Duodenal mucosa (tissue), 2 donors: Measurements from ENCODE around the gene IMPDH2.
A peak's percentile ranks its signal among the peaks of the same experiment; 100 is the strongest.

Source experiments
- H3K27ac ChIP-seq: one replicate; pipeline ENCODE4 v1.7.0; 2013; ENCODE audit warnings: low read depth, low read length
- H3K27me3 ChIP-seq, 2 donors: one replicate each; pipeline ENCODE4 v1.7.0; 2013; ENCODE audit warnings: low read length in 2 of 2, control low read depth in 1 of 2; ENCODE audit not compliant: insufficient read depth in 2 of 2, control insufficient read depth in 1 of 2
- H3K36me3 ChIP-seq, 2 donors: one replicate each; pipeline ENCODE4 v1.7.0; 2013; ENCODE audit warnings: low read length in 2 of 2, control low read depth in 1 of 2; ENCODE audit not compliant: insufficient read depth in 2 of 2, control insufficient read depth in 1 of 2
- H3K4me1 ChIP-seq, 2 donors: one replicate each; pipeline ENCODE4 v1.7.0; 2013; ENCODE audit warnings: low read length in 2 of 2, control low read depth in 1 of 2; ENCODE audit not compliant: insufficient read depth in 2 of 2, control insufficient read depth in 1 of 2
- H3K4me3 ChIP-seq, 2 donors: one replicate each; pipeline ENCODE4 v1.7.0; 2013; ENCODE audit warnings: low read length in 2 of 2, low read depth in 1 of 2
- H3K9ac ChIP-seq, 2 donors: one replicate each; pipeline ENCODE4 v1.7.0; 2013; ENCODE audit warnings: low read length in 2 of 2, low read depth in 1 of 2
- H3K9me3 ChIP-seq, 2 donors: one replicate each; pipeline ENCODE4 v1.7.0; 2013; ENCODE audit warnings: low read length in 2 of 2, control low read depth in 1 of 2; ENCODE audit not compliant: control insufficient read depth in 1 of 2

The IMPDH2 gene

GRCh38 chr3:49028673-49029562 is at the start of gene IMPDH2:
Gene IMPDH2 (minus strand): TSS chr3:49029398. CDS start chr3:49029350, 48 bp downstream.
- peak within 1 kb of the TSS; percentile 64 to 90 for H3K4me3 ChIP-seq
- H3K4me1 ChIP-seq: peaks cover 20 to 32% of the 10 kb centered on the region in 2 donors
- peak within 1 kb of the TSS; percentile 75 to 98 for H3K9ac ChIP-seq
- H3K27ac ChIP-seq: peak within 1 kb of the TSS; percentile 80
- no peaks in the 10 kb centered on the region for H3K9me3 ChIP-seq
- peaks cover 50 to 68% of the 10 kb centered on the region in 2 donors for H3K36me3 ChIP-seq
- no peaks in the 10 kb centered on the region for H3K27me3 ChIP-seq

GRCh38 chr3:49076646-49077045 is 47.4 kb upstream of the IMPDH2 start:
- no peaks in the 10 kb centered on the region for H3K4me1 ChIP-seq
- no peak overlapping the region for H3K27ac ChIP-seq
- no peak overlapping the region for H3K9ac ChIP-seq
- H3K9me3 ChIP-seq: no peaks in the 10 kb centered on the region
- H3K27me3 ChIP-seq: no peaks in the 10 kb centered on the region
- H3K36me3 ChIP-seq: peaks cover 25 to 61% of the 10 kb centered on the region in 2 donors
- H3K4me3 ChIP-seq: no peak overlapping the region

DNA sequence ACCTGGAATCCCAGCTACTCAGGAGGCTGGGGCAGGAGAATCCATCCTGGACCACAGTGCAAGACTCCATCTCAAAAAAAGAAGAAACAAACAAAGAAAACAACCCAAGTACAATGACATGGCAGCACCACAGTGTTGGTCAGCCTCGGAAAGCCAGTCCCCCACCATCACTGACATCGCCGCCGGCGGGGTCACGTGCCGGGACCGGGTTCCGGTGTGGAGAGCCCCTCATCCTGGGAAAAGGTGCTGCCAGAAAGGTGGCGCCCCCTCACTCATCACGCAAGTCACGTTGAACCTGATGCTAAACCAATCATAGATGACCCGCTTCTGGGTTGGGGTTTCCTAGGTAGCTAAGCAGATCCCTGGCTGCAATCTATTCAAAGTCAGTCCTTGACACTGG is 46.9 kb upstream of the IMPDH2 start:
- H3K4me1 ChIP-seq: no peaks in the 10 kb centered on the region
- no peak overlapping the region for H3K27ac ChIP-seq
- no peaks in the 10 kb centered on the region for H3K9me3 ChIP-seq
- peaks cover 28 to 66% of the 10 kb centered on the region in 2 donors for H3K36me3 ChIP-seq
- no peak overlapping the region for H3K4me3 ChIP-seq
- no peak overlapping the region for H3K9ac ChIP-seq
- no peaks in the 10 kb centered on the region for H3K27me3 ChIP-seq

DNA sequence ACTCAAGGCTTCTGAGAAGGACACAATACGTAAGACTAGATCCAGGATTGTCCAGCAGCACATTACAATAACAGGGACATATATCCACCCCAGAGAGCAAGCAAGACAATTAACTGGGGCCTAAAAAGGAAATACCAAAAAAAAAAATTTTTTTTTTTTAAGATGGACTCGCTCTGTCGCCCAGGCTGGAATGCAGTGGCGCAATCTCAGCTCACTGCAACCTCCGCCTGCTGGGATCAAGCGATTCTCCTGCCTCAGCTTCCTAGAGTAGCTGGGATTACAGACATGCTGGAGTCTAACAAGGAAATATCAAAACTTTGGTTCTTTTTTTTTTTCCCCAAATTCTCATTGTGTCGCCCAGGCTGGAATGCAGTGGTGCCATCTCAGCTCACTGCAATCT is 28.8 kb upstream of the IMPDH2 start:
- Histone ChIP-seq H3K27ac (no peak overlapping the region), H3K4me1 (no peaks in the 10 kb centered on the region), H3K9ac (no peak overlapping the region), H3K9me3 (no peaks in the 10 kb centered on the region), H3K4me3 (no peak overlapping the region), H3K27me3 (no peaks in the 10 kb centered on the region), H3K36me3 (peaks cover 30 to 52% of the 10 kb centered on the region in 2 donors)

GRCh38 chr3:49057268-49057667 is 28.1 kb upstream of the IMPDH2 start:
- Histone ChIP-seq H3K36me3 (peaks cover 31 to 57% of the 10 kb centered on the region in 2 donors), H3K27me3 (no peaks in the 10 kb centered on the region), H3K9ac (no peak overlapping the region), H3K4me1 (no peaks in the 10 kb centered on the region), H3K4me3 (no peak overlapping the region), H3K27ac (no peak overlapping the region), H3K9me3 (no peaks in the 10 kb centered on the region)

DNA sequence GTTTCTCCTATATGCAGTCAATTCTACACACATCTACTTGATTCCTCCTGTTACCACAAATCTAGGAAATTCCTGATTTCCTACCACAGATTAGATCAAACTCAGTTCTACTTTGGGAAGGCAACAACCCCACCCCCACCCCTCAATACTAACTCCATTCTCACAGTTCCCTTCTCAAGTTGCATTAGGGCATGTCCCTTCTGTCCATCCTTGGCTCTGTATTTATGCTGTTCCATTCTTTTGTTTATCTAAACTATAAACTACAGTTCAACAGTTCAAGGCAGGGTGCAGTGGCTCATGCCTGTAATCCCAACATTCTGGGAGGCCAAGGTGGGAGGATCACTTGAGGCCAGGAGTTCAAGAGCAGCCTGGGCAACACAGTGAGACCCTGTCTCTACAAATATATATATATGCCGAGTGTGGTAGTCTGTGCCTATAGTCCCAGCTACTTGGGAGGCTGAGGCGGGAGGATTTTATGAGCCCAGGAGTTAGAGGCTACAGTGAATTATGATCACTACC is 25.2 kb upstream of the IMPDH2 start:
- peaks cover 34 to 59% of the 10 kb centered on the region in 2 donors for H3K36me3 ChIP-seq
- no peaks in the 10 kb centered on the region for H3K9me3 ChIP-seq

DNA sequence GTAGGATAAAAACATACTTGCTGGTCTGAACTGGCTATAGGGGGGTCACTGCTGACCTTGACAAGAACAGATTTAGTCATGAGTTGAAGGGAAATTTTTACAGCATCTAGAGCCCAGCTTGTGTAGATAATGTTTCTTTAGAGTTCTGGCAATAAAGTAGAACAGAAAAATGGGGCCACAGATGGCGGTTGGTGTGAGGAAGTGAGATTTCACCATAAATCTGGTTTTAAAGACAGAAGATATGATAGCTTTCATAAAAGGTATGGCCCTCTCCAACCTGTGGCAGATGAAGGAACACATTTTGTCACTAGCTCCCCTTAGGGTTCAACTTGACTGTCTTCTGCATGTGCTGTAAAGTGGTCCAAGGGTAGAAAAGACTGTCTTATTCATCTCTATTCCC is 24.3 kb upstream of the IMPDH2 start:
- no peaks in the 10 kb centered on the region for H3K27me3 ChIP-seq
- no peak overlapping the region for H3K9ac ChIP-seq
- H3K36me3 ChIP-seq: peaks cover 34 to 62% of the 10 kb centered on the region in 2 donors
- H3K27ac ChIP-seq: no peak overlapping the region
- H3K9me3 ChIP-seq: no peaks in the 10 kb centered on the region
- H3K4me3 ChIP-seq: no peak overlapping the region
- no peaks in the 10 kb centered on the region for H3K4me1 ChIP-seq

More for the DNA sequence above, 25.2 kb upstream of the IMPDH2 start:
- H3K4me1 ChIP-seq: no peaks in the 10 kb centered on the region
- no peak overlapping the region for H3K9ac ChIP-seq
- H3K27ac ChIP-seq: no peak overlapping the region
- H3K4me3 ChIP-seq: no peak overlapping the region
- no peaks in the 10 kb centered on the region for H3K27me3 ChIP-seq

DNA sequence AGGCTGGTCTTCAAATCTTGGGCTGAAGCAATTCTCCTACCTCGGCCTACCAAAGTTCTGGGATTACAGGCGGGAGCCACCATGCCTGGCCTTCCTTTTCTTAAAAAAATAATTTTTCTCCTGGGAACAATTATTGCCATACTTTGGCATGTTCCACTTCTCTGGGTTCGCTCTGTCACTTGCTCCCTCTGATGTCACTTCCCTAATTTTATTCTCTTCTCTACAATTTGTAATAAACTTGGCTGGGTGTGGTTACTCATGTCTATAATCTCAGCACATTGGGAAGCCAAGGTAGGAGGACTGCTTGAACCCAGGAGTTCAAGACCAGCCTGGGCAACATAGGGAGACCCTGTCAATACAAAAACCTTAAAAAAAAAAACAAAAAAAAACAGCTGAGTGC is 6.1 kb upstream of the IMPDH2 start:
- Histone ChIP-seq H3K9me3 (no peaks in the 10 kb centered on the region), H3K27ac (no peak overlapping the region), H3K4me1 (no peaks in the 10 kb centered on the region), H3K27me3 (no peaks in the 10 kb centered on the region), H3K4me3 (no peak overlapping the region), H3K9ac (no peak overlapping the region), H3K36me3 (peaks cover 28 to 60% of the 10 kb centered on the region in 2 donors)

- Histone ChIP-seq H3K4me1 (no peaks in the 10 kb centered on the region), H3K36me3 (peaks cover 28 to 59% of the 10 kb centered on the region in 2 donors), H3K9me3 (no peaks in the 10 kb centered on the region), H3K4me3 (no peak overlapping the region), H3K27me3 (no peaks in the 10 kb centered on the region), H3K27ac (no peak overlapping the region), H3K9ac (no peak overlapping the region)
Measured at GRCh38 chr3:49034650-49035049, 5.5 kb upstream of the IMPDH2 start.

DNA sequence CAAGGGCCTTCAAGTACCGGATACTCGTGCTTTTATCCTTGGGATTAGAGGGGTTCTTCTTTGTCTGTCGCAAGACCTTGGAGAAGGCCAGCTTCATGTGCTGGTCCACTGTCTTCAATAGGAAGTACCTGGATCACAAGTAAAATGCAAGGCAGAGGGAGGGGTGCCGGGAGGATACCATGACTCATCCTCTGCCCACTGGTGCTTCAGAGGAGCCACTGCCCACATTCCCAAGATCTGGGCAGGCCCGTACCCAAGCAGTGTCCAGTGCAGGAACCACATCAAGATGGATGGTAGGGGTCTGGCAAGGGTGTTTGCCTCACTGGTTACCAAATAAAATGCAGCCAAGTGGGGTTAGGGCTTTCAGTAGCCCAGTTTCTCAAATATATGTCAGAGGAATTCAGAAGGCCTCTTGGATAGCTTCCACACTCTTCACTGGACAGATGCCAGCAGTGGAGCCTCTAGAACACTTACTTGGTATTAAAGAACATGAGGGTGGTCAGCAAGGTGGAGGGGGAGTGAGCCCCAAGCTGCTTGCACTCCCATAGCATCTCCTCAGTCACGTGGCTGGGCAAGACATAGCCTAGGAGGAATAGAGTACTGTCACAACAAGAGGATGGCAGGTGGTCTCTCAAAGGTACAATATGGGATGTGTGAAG is 3.6 kb upstream of the IMPDH2 start:
- Histone ChIP-seq H3K9me3 (no peaks in the 10 kb centered on the region), H3K4me3 (no peak overlapping the region), H3K36me3 (peaks cover 28 to 59% of the 10 kb centered on the region in 2 donors), H3K9ac (no peak overlapping the region), H3K4me1 (peaks cover 11 to 14% of the 10 kb centered on the region in 2 donors), H3K27me3 (no peaks in the 10 kb centered on the region), H3K27ac (no peak overlapping the region)
